ENCODE measurements around the gene PHACTR1.

- TF ChIP-seq CTCF (IDR thresholded peaks at IDR 0.05; ENCODE audit: low read length) (no peak), EZH2 (IDR thresholded peaks at IDR 0.05; ENCODE audit: borderline replicate concordance, low read length) (no peak)
Measured at GRCh38 chr6:12725263-12725662, 8.7 kb downstream of the PHACTR1 start.

Data from OCI-LY1 (cell line).